ENCODE measurements around the gene FAR2. TPM values are rescaled to one million over a fixed set of nuclear protein-coding genes. Genes with fewer than 3 reads are reported as not detected.
A peak's percentile ranks its signal among the peaks of the same experiment; 100 is the strongest.

Gene FAR2
- total RNA-seq, 1 experiment from 2014 or later = 10.7 TPM

GRCh38 chr12:29282031-29282816, 133.1 kb downstream of the FAR2 start:
- Histone ChIP-seq H3K36me3 (ENCODE audit: insufficient read depth, low read length, poor library complexity, severe bottlenecking) (no peaks in the 10 kb centered on the region), H3K27ac (ENCODE audit: low read depth, low read length, poor library complexity, severe bottlenecking) (peak overlapping the region; percentile 68), H3K27me3 (replicated peaks; ENCODE audit: insufficient read depth, low read depth, low read length, poor library complexity) (no peaks in the 10 kb centered on the region), H3K4me1 (ENCODE audit: insufficient read depth, low read length, poor library complexity, severe bottlenecking) (peaks cover 23% of the 10 kb centered on the region), H3K4me3 (ENCODE audit: low read depth, low read length, poor library complexity, severe bottlenecking) (no peak overlapping the region), H3K9me3 (ENCODE audit: low read depth, low read length, poor library complexity, severe bottlenecking) (no peaks in the 10 kb centered on the region)
- BruUV-seq (replicated peaks) = no TSS peak
- DNase-seq (ENCODE audit: low spot score) = peak; percentile 76
- no peak for TF ChIP-seq EZH2 (IDR thresholded peaks at IDR 0.05; ENCODE audit: borderline replicate concordance, low read depth, low read length, poor library complexity, severe bottlenecking)
- TF ChIP-seq, protein P1, sequence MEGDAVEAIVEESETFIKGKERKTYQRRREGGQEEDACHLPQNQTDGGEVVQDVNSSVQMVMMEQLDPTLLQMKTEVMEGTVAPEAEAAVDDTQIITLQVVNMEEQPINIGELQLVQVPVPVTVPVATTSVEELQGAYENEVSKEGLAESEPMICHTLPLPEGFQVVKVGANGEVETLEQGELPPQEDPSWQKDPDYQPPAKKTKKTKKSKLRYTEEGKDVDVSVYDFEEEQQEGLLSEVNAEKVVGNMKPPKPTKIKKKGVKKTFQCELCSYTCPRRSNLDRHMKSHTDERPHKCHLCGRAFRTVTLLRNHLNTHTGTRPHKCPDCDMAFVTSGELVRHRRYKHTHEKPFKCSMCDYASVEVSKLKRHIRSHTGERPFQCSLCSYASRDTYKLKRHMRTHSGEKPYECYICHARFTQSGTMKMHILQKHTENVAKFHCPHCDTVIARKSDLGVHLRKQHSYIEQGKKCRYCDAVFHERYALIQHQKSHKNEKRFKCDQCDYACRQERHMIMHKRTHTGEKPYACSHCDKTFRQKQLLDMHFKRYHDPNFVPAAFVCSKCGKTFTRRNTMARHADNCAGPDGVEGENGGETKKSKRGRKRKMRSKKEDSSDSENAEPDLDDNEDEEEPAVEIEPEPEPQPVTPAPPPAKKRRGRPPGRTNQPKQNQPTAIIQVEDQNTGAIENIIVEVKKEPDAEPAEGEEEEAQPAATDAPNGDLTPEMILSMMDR (conservative IDR thresholded peaks at IDR 0.05; ENCODE audit: low read depth, low read length) = no peak
- intact Hi-C loops (cut with micrococcal nuclease; ENCODE audit: unreplicated experiment) = loop anchor here (10.0 kb wide), 1 partner anchor 1677 kb away; no protein-coding TSS in a partner anchor
- POLR2A ChIA-PET (ENCODE audit: low non-redundant PET) = no interaction called here
- CTCF ChIA-PET = no interaction called here

DNA sequence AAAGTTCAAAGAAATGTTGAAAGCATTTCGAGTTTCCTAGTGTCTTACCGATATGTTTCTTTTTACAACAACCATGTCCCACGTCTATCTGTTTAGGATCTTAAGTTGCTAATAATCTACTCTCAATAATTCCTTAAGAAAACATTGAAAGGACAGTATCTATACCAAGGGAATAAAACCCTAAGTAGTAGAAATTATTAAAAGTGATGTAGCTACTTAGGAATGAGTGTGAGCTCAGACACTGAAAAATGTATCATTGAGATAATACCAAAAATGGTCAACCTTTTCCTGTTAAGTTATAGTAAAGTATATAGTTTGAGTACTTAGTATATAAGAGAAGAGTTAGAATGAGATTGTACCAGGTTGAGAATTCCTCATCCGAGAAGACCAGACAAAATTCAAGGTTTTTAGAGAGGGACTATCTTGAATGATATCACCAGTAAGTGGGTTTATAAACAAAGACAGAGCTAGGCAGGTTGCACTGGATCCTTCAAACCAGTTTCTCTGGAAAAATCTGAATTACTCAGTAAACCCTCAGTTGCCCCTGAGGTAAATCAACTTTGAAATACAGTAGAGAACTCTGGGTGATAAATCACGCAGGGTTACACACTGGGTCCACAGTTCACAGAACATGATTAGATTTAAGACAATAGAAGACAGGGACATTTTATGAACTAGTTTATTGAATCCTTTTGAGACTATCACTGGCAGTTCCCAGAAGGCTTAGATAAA, 135.1 kb downstream of the FAR2 start:
- H3K36me3 ChIP-seq (ENCODE audit: insufficient read depth, low read length, poor library complexity, severe bottlenecking) = no peaks in the 10 kb centered on the region
- no peak for TF ChIP-seq EZH2 (IDR thresholded peaks at IDR 0.05; ENCODE audit: borderline replicate concordance, low read depth, low read length, poor library complexity, severe bottlenecking)
- TF ChIP-seq, protein P1 (conservative IDR thresholded peaks at IDR 0.05; ENCODE audit: low read depth, low read length) = no peak
- H3K9me3 ChIP-seq (ENCODE audit: low read depth, low read length, poor library complexity, severe bottlenecking) = no peaks in the 10 kb centered on the region
- BruUV-seq (replicated peaks) = no TSS peak
- H3K4me3 ChIP-seq (ENCODE audit: low read depth, low read length, poor library complexity, severe bottlenecking) = no peak overlapping the region
- no peaks in the 10 kb centered on the region for H3K27me3 ChIP-seq (replicated peaks; ENCODE audit: insufficient read depth, low read depth, low read length, poor library complexity)
- H3K4me1 ChIP-seq (ENCODE audit: insufficient read depth, low read length, poor library complexity, severe bottlenecking) = peaks cover 23% of the 10 kb centered on the region
- H3K27ac ChIP-seq (ENCODE audit: low read depth, low read length, poor library complexity, severe bottlenecking) = no peak overlapping the region
- intact Hi-C loops (cut with micrococcal nuclease; ENCODE audit: unreplicated experiment) = loop anchor here (10.0 kb wide), 1 partner anchor 1679 kb away; no protein-coding TSS in a partner anchor
- ChIA-PET POLR2A (ENCODE audit: low non-redundant PET) (no interaction called here), CTCF (no interaction called here)
- DNase-seq (ENCODE audit: low spot score) = no peak

DNA sequence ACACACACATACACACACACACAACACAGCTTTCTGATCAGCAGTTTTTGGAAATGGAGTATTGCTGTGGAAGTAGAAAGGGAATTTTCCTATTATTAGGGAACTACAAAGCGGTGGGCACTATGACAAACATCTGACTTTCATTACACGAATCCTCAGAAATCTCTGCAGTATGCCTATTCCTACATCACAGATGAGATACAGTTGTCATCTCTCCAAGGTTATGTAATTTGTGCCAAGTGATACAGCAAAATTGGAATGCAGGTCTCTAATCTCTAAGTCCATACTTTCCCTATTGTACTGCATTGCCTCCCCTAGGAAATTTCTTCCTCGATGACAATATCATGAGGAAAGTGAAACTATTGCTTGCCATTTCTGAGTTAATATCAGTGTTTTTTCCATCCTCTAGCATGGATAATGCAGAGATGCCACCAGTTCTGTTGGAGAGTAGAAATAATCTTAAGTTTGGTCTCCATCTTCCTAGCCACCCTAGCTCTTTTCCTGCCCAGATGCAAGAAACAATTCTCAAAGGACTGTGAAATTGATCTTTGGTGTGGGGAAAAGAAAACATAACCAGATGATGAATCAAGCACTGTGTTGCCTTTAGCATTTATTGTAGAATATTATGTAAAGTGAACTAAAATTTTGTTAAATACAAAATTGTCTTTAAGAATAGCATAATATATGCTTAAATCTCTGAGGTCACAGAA, 137.2 kb downstream of the FAR2 start:
- no peak overlapping the region for H3K27ac ChIP-seq (ENCODE audit: low read depth, low read length, poor library complexity, severe bottlenecking)
- H3K9me3 ChIP-seq (ENCODE audit: low read depth, low read length, poor library complexity, severe bottlenecking) = no peaks in the 10 kb centered on the region
- H3K4me1 ChIP-seq (ENCODE audit: insufficient read depth, low read length, poor library complexity, severe bottlenecking) = peaks cover 20% of the 10 kb centered on the region
- ChIA-PET CTCF (no interaction called here), POLR2A (ENCODE audit: low non-redundant PET) (no interaction called here)
- H3K36me3 ChIP-seq (ENCODE audit: insufficient read depth, low read length, poor library complexity, severe bottlenecking) = no peaks in the 10 kb centered on the region
- H3K27me3 ChIP-seq (replicated peaks; ENCODE audit: insufficient read depth, low read depth, low read length, poor library complexity) = no peaks in the 10 kb centered on the region
- BruUV-seq (replicated peaks) = no TSS peak
- no peak overlapping the region for H3K4me3 ChIP-seq (ENCODE audit: low read depth, low read length, poor library complexity, severe bottlenecking)
- intact Hi-C loops (cut with micrococcal nuclease; ENCODE audit: unreplicated experiment) = loop anchor here (10.0 kb wide), 1 partner anchor 1681 kb away; no protein-coding TSS in a partner anchor
- TF ChIP-seq, protein P1 (conservative IDR thresholded peaks at IDR 0.05; ENCODE audit: low read depth, low read length) = no peak
- no peak for TF ChIP-seq EZH2 (IDR thresholded peaks at IDR 0.05; ENCODE audit: borderline replicate concordance, low read depth, low read length, poor library complexity, severe bottlenecking)
- no peak for DNase-seq (ENCODE audit: low spot score)
